SW480 (cell line): ENCODE results near the gene PAFAH2.
A peak's percentile ranks its signal among the peaks of the same experiment; 100 is the strongest.
"Not testable (repeated sequence)": the region's sequence is repeated elsewhere in the genome, so short reads cannot be mapped to it uniquely, and the experiment has no call there.

Source experiments
- DNase-seq: peaks from one replicate; pipeline ENCODE4 v3.0.0-alpha.2; 2016; ENCODE audit warnings: low spot score

PAFAH2 gene

DNA sequence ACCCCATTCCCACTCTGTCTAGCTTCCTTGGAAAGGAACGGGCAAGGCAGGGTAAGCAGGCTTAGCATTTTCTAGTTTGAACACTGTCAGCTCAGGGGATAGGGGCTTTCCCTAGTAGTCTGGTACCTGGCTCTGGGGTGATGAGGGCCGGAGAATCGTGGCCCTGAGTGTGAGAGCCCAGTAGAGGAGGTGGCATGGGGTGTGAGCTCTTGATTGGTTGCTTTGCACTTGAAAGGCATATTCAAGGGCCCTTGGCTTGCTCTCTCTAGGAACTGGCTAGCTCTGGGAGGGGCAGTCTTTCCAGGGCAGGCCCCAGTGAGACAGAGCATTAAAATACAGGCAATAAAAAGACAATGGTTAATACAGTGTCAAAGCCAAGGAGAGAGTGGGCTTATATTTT, 13.0 kb upstream of the PAFAH2 start:
- DNase-seq: no peak

DNA sequence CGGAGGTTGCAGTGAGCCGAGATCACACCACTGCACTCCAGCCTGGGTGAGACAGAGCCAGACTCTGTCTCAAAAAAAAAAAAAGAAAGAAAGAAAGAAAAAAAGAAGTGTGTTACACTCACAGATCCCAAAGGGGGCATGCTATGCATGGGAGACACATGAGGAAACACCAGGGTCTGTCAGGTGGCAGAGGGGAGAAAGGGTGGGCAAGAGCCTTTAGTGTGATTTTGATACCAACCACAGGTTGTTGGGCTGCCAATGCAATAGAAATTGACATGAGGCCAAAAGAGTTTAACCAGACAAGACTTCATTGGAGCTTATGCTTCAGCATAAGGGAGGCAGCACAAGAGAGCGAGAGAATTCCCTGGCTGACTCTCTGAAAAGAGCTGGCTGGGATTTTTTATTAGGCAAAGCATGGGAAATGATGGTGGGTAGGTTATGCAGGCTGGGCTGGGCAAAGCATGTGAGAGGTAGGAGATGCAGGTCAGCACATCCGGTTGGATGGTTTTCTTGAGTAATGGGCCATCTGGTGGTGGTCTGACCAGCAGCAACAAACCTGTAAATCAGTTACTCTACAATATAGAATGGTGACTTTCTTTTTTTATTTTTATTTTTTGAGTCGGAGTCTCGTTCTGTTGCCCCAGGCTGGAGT, 12.1 kb upstream of the PAFAH2 start:
- DNase-seq: no peak

DNA sequence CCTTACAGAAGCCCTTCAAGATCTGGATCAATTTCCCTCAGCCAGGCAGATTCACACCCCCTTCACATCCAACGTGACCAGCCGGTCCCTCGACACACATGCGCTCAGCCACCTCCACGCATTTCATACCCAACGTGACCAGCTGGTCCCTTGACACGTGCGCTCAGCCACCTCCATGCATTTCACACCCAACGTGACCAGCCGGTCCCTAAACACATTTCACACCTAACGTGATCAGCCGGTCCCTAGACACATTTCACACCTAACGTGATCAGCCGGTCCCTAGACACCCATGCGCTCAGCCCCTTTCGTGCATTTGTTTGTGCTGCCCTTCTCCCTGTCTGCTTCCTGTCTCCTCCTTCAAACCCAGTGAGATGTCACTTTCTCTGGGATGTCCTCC, 8.8 kb upstream of the PAFAH2 start:
- no peak for DNase-seq

DNA sequence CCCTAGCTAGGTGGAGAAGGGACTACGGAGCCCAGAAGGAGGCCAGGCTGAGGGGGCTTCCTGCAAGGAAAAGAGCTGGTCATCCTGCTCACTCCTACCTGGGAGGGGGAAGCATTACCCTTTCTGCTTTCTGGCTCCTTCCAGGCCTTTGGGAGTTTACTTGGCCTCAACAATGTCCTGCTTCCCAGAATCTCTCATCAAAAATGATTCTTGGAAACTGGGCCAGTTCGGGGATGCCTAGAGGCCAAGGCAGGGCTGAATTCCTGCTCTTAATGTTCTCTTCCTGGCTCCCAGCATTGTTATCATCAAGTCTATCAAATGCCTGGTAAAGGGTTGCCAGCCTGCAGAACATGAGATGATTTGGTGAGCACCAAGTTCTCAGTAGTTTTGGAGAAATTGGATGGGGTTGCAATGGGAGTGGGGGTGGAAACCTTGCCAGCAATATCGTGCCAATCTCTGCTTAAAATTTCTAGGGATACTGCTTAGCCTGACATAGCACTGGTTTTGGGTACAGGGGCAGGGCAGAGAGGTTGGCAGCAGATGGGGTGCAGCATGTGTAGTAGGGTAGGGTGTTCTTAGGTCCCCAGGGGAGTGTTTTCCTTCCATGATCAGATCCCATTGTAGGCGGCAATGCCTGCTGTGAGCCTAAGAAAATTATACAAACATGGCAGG, 7.7 kb upstream of the PAFAH2 start:
- DNase-seq: no peak

DNA sequence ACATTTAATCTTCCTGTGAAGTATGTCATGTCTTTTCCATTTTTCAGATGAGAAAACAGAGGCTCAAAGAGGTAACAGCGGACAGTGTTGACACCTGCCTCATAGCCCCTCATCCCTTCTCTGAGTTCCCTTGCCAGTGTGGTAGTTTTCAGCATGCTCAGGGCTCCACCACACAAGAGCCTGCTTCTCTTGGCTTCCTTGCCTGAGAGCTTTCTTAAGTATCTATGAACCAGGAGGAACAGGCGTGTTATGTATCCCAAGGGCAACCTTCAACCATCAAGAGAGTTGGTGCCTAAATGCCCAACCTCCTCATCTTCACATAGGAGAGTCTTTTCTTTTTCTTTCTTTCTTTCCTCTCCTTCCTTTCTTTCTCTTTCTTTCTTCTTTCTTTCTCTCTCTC, 5.9 kb upstream of the PAFAH2 start:
- no peak for DNase-seq

DNA sequence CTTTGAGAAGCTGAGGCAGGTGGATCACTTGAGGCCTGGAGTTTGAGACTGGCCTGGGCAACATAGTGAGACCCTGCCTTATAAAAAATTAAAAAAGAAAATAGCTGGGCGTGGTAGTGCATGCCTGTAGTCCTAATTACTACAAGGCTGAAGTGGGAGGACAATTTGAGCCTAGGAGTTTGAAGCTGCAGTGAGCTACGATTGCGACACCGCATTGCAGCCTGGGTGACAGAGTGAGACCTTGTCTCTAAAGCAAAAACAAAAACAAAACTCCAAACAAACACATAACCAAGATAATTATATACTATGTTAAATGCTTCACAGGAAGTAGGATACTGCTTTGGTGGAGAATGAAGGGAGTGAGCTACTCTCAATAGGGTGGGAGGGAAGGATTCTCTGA, 5.4 kb upstream of the PAFAH2 start:
- DNase-seq: no peak

DNA sequence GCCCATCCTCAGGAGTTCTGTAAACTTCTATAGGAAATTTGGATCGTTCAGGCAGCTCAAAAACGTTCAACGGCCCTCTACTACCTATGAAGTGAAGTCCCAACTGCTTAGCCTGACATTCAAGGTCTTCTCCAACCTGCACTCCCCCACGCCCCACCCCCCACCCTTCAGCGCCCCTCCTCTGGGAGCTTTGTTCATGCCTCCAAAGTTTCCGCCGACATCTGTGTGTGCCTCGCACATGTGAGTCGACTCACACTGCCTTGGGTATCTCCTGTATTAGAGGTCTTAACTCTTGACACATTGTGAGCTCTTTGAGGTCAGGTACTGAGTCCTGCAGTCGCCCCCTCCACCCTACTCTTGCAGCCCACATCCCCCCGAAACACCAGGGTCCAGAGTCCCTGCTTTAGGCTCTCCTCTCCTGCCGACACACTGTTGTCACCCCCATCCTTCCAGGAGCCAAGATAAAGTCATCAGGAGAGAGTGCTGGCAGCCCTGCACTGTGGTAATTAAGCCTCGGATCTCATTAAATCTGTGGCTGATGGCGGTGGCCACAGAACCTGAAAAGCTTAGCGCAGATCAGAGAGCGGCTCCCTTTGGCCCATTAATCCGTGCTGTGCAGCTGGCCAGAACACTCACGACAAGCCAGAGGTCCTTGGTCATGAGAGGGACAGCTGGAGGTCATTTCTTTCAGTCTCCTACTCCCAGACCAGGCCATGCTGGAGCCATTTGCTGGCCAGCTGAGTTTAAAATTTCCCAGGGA, 1.4 kb upstream of the PAFAH2 start:
- DNase-seq: no peak

DNA sequence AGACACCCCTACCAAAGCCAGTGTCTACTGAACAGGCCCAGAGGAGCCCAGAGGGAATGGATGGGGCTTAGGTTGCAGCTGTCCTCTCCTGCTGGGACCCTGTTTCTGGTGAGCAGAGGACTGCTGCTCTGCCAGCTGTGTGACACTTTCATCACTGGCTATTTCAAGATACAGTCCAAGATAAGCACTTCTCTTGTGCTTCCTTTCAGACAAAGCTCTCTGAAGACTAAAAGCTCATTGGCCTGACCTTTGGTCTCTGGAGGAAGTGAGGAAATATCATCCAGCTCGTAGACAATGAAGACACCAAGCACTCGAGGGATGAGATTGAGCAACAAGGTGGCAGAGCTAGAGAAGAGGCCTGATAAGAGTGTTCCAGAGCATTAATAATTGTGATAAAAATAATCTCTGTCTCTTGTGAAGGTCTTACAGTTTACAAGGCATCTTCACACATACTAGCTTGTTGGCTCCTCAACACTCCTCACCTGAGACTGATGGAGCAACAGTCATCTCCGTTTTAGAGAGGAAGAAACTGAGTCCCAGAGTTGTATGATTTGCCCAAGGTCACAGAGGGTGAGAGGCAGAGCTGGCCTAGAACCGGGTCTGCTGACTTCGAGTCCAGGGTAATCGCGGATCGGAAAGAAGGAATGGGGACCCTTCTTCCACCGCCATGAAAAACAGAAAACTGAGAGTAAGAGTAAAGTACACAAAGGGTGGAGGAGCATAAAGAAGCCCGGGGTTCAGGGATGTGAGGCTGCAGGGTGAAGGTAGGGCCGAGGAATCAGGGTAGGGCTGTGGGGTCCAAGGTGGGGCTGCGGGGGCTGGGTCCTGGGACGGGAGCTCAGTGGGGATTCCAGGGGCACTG, 666 bp downstream of the PAFAH2 start:
- no peak for DNase-seq

DNA sequence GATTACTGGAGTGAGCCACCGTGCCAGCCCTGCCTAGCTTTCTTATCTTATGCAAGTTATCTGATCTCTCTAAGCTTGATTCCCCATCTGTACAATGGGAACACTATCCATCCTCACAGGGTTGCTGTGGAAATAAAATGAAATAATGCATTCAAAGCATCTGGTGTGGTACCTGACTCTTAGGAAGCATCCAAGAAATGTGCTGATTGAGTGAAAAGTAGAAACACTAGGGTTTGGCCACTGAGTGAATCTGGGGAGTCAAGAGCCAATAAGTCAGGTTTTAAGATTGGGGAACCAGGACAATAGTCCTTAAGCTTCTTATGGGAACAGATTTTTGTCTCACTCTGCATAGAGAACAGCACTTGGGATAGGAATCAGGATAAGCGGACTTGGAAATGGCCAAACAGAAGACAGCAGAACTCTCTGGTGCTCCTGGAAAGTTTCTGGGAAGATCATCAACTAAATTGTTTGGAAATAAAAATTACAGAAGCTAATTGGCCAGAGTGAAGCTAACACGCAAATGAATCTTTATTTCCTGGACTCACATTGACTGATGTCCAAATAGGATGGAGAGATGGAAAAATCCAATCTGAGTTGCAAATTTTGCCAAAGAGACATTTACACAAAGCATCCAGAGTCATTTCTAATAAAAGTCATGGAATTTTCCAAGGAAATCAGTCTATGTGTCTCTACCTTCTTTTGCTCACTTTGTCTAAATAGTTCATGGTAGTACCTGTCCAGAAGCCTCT, 3.3 kb downstream of the PAFAH2 start:
- DNase-seq: no peak

DNA sequence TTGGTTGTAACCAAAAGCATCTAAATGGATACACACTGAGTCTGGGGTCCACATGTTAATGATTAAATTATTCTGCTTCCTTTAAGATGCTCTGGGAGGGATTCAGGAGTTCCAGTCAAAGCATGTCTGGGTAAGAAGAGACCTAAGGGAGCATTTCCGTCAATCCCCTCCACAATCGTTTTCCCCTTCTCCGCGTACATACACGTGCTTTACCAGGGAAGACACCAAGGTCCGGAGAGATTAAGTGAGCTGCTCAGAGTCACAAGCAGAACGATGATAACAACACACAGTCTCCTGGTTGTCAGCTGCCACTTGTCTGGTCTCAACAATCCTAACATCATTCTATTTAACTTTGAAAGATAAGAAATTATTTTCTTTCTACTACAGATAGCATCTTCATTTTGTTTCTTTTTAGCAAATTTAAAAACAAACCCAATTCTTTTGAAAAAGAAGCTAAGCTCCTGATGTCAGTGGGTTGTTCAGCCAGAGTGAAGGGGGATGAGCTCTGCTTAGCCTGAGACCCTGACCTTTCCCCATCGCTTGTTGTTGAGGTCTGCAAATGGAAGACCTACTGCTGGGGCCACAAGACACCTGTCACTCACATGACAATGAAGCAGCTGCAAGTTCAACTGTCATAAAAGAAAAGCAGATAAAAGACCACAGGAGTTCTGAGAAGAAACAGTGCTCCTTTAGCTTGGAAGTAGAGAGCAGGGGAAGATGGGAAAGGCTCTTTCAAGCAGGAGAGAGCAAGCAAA, 4.5 kb downstream of the PAFAH2 start:
- DNase-seq: no peak

DNA sequence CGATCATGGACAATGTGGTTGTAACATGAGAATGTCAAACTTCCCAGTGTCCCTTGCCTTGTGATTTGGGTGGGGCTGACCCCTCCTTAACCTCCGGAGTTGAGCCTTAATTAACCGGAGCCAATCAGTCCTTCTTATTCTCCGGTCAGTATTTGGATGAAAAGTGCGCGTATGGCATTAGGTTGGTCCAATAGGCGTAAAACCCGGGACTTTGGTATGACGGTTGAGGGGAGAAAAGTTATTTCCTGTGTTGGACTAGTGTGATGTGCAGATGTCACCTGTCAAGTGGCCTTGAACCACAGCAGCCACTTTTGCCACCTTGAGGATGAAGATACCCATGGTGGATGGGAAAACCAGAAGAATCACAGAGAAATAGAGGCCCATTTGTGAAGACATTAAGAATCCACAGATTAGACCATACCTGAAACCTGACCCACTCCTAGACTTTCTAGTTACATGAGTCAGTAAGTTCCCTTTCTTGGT, 5.1 kb downstream of the PAFAH2 start:
- DNase-seq: no peak

DNA sequence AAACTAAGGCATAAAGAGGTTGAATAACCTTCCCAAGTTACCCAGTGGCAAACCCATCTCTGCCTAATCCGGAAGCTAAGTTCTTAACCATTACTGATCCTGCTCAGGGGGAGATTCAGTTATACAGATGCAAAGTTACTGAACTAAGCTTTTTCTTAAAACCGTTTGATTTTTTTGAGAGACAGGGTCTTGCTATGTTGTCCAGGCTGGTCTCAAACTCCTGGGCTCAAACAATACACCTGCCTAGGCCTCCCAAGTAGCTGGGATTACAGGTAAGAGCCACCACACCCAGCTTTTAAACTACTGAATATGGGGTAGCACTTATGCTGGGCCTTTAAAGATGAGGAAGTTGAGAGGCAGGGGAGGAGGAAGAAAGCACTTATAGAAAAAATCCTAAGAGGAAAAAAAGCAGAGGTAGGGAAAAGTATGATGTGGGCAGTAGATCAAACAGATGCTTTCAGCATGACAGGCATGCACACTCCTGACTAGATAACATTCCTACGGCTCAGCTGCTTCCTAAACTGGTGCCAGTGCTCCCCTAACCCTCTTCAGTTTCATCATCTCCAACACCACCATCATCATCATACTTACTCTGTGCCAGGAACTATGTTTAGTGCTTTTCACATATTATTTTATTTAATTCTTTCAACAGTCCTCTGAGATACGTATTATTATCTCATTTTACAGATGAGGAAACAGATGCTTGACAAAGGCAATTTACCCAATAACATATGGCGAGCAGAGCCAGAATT, 5.8 kb downstream of the PAFAH2 start:
- DNase-seq: peak; percentile 65

DNA sequence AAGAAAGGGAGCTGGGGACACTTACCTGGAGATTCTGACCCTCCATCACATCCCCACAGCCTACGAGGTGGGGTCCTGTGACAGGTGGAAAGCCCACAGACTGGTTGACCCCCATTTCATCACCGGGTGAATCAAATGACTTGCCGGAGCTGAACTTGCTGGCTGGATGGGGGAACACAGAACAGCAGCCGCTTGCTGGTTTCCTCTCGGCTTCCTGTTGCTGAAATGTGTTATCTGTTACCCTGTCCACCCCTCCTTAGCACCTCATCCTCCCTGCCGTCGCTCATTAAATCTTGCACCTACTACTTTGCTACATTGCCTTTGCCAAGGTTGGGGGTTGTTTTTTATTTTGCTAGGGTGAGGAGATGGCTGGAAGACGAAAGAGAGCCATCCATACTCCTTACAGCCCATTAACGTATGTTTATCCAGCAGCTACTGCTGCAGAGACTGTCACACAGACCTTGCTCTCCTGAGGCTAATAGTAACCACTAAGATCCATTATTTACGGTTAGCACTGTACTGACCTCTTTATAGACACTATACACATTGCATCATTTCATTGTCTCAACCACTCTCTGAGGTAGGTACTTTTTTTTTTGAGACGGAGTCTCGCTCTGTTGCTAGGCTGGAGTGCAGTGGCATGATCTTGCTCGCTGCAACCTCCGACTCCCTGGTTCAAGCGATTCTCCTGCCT, 7.0 kb downstream of the PAFAH2 start:
- DNase-seq: no peak

DNA sequence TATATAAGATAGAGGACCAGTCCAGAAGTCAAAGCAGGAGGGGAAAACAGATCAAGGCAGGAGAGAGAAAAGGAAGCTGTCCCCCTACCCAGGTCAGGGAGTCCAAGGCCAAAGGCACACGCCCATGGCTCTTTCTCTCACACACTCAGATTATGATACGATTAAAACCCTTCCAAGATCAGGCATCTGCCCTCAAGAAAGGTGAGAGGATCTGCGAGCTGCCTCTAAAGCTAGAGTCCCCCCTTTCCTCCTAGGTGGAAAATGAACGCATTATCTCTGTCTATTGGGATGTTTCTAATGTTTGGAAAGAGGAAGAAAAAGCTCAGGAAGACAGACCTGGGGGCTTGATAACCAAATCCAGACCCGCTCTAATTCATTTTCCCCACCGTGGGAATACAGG, 7.6 kb downstream of the PAFAH2 start:
- no peak for DNase-seq

DNA sequence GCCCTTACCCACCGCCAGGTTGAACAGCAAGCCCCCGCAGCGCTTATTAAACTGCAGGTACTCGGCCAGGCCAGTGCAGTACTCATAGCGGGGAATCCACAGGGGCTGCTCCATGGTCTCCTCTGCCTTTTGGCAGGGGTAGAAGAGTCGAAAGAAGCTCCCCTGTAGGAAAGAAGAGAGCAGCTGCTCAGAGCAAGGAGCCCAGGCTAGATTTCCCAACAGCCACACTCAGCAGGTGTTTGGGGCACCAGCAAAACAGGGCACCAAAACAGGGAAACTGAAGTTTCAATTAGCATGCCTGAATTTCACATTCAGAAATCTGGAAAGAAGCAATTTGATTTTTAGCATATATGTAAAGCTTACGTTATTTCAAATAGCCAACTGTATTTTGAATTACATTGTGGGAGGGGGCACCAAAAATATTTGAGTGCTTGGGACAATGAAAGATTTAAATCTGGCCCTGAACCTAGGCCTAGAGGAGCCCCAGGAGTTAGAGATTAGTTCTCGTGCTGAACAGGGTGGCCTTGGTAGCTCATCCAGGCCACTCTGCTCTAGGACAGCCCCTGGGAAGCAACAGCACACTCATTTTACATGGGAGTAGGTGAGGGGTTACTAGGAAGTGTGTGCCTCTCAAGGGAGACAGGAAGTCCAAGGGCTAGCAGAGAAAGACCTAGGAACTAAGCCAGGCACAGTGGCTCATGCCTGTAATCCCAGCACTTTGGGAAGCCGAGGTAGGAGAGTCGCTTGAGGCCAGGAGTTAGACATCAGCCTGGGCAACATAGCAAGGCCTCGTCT, 8.2 kb downstream of the PAFAH2 start:
- DNase-seq: no peak

DNA sequence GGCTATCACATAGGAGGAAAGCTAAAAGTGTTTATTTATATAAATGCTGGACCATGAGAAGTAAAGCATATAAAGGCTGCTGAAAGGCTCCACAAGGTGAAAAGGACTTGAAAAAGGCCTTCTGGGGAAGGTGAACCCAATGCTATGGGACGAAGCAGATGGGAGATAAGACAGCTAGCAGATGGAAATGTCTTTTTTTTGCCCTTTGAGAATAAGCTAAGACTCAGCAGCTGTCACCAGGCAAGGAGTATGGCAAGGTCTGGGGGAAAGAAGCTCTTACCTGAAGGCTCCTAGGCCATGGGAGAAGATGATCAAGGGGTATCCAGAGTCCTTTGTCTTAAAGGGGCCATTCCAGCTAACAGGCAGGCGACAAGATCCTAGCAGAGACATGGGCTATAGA, 9.9 kb downstream of the PAFAH2 start:
- DNase-seq: no peak

DNA sequence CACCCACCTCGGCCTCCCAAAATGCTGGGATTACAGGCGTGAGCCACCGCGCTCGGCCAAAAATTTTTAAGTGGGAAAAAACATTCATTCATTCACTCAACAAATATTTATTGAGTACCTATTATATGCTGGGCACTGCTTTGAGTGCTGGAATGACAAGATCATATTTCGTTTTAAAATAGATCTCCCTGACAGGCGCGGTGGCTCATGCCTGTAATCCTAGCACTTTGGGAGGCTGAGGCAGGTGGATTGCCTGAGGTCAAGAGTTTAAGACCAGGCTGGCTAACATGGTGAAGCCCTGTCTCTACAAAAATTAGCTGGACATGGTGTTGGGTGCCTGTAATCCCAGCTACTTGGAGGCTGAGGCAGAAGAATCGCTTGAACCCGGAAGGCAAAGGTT, 11.1 kb downstream of the PAFAH2 start:
- DNase-seq: not testable (repeated sequence)

DNA sequence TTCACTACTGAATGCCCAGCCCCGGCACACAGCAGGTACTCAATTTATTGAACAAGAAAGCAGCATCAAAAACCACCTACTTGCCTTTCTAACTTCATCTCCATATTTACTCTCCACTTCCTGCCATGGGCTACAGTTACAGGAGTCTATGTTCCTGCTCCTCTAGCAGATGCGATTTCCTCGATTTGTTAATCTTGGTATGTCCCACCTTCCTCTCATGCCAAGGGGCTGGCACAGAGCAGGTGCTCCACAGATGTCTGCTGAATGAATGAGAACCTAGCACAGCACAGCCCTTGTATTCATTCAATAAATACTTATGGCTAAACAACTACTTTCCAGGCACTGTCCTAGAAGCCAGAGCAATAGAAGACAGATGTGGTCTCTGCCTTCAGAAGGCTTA, 12.2 kb downstream of the PAFAH2 start:
- DNase-seq: no peak

DNA sequence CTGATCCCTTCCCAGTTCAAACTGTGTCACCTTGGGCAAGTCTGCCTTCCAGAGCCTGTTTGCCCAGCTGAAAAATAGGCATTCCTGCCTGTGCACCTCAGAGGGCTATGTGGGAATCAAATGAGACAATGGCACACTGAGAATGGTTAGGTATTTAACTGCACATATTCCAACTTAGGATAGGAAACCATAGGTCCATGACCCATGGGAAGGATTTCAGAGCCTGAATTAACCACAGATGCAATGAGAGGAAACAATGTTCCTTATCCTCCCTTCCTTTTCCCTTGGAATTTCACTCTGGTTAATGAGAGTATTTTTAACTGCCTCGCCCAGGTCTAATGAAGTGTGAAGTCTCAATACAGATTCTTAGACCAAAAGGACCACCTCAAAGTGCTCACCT, 12.7 kb downstream of the PAFAH2 start:
- DNase-seq: no peak
